HG03103 (cell line): Measurements from ENCODE around the gene GYPC.
"Not testable (repeated sequence)": the region's sequence is repeated elsewhere in the genome, so short reads cannot be mapped to it uniquely, and the experiment has no call there.

Experiments
- ATAC-seq: cut with Tn5 transposase; IDR thresholded peaks from one replicate; pipeline ENCODE4 v1.9.1; 2021; ENCODE audit warnings: low read depth; ENCODE audit not compliant: unreplicated experiment

Gene GYPC

GRCh38 chr2:126692934-126693592 lies 37.1 kb downstream of the GYPC start:
- ATAC-seq: not testable (repeated sequence)

GRCh38 chr2:126696644-126697520 lies 40.9 kb downstream of the GYPC start:
- ATAC-seq: no peak

GRCh38 chr2:126698376-126698775 lies 42.4 kb downstream of the GYPC start:
- no peak for ATAC-seq

- ATAC-seq: no peak
Measured at GRCh38 chr2:126699018-126699417, 43.1 kb downstream of the GYPC start.

- ATAC-seq: no peak
Measured at GRCh38 chr2:126699716-126700581, 44.0 kb downstream of the GYPC start.

GRCh38 chr2:126700677-126701076 lies 44.7 kb downstream of the GYPC start:
- ATAC-seq: no peak

GRCh38 chr2:126703311-126703710 lies 47.4 kb downstream of the GYPC start:
- no peak for ATAC-seq

GRCh38 chr2:126704434-126705160 lies 48.6 kb downstream of the GYPC start:
- ATAC-seq: no peak

GRCh38 chr2:126707191-126707590 lies 51.2 kb downstream of the GYPC start:
- no peak for ATAC-seq

GRCh38 chr2:126707941-126708340 lies 52.0 kb downstream of the GYPC start:
- ATAC-seq: no peak

- no peak for ATAC-seq
Measured at GRCh38 chr2:126714191-126714965, 58.4 kb downstream of the GYPC start.

- ATAC-seq: no peak
Measured at GRCh38 chr2:126715111-126715510, 59.2 kb downstream of the GYPC start.

GRCh38 chr2:126715576-126716406 lies 59.8 kb downstream of the GYPC start:
- no peak for ATAC-seq

- ATAC-seq: not testable (repeated sequence)
Measured at GRCh38 chr2:126717277-126717676, 61.3 kb downstream of the GYPC start.

- no peak for ATAC-seq
Measured at GRCh38 chr2:126717928-126718327, 62.0 kb downstream of the GYPC start.

- no peak for ATAC-seq
Measured at GRCh38 chr2:126719191-126719832, 63.4 kb downstream of the GYPC start.

GRCh38 chr2:126719833-126720351 lies 63.9 kb downstream of the GYPC start:
- ATAC-seq: no peak

- no peak for ATAC-seq
Measured at GRCh38 chr2:126720638-126721037, 64.7 kb downstream of the GYPC start.
